Endothelial cell of umbilical vein (primary cell): Measurements from ENCODE around the gene EFCAB10. TPM values are rescaled to one million over a fixed set of nuclear protein-coding genes. Genes with fewer than 3 reads are reported as not detected.

Source experiments
- BruUV-seq: library from RNA; stranded (reverse); fragments of 400-500 nt; replicated peaks from 2 replicates; lab custom pipeline; 2021; lab: Mats Ljungman, UMichigan
- CTCF ChIA-PET: fragments of 300-600, 350-600 bp; sonication (Branson Sonifier 250); formaldehyde crosslinking; loops from one replicate; lab custom pipeline; 2021; ENCODE audit warnings: antibody characterized with exemption, inconsistent platforms; lab: Charles Lee
- POLR2A ChIA-PET: fragments of 300-600, 350-600 bp; sonication (Branson Sonifier 250); formaldehyde crosslinking; loops from one replicate; lab custom pipeline; 2021; ENCODE audit warnings: antibody characterized with exemption, inconsistent platforms; lab: Charles Lee
- DNase-seq: peaks from one replicate; pipeline ENCODE4 v3.0.0-alpha.2; 2011; ENCODE audit warnings: low read depth, low spot score
- FAIRE-seq: peaks from 2 replicates; lab custom pipeline; 2011; peaks lifted over from hg19 to GRCh38; lab: Jason Lieb, UNC
- H2AFZ ChIP-seq: 2 replicates; pipeline ENCODE4 v1.6.0; 2012; ENCODE audit warnings: low read depth, low read length, control low read depth, inconsistent platforms
- H3K27ac ChIP-seq: 2 replicates; pipeline ENCODE4 v1.5.1; 2011; ENCODE audit warnings: low read depth, mild to moderate bottlenecking, control low read depth, low read length, moderate library complexity; ENCODE audit not compliant: insufficient read depth
- H3K27me3 ChIP-seq, 2 experiments: 2 replicates each; pipeline versions ENCODE4 v1.6.0 to v1.6.1; 2011; ENCODE audit warnings: low read length in 2 of 2, mixed read lengths in 1 of 2; ENCODE audit not compliant: control insufficient read depth in 2 of 2, insufficient read depth in 2 of 2
- H3K36me3 ChIP-seq, 2 experiments: 2 replicates in 1 of 2; 3 replicates in 1 of 2; pipeline ENCODE4 v1.5.1; 2011; ENCODE audit warnings: low read length in 2 of 2, mild to moderate bottlenecking in 1 of 2, moderate library complexity in 1 of 2; ENCODE audit not compliant: control insufficient read depth in 2 of 2, insufficient read depth in 2 of 2; ENCODE audit errors: extremely low read depth in 1 of 2
- H3K4me1 ChIP-seq: 3 replicates; pipeline ENCODE4 v1.5.1; 2011; ENCODE audit warnings: mild to moderate bottlenecking, low read length; ENCODE audit not compliant: control insufficient read depth, insufficient read depth; ENCODE audit errors: extremely low read depth
- H3K4me2 ChIP-seq: 2 replicates; pipeline ENCODE4 v1.6.1; 2011; ENCODE audit warnings: low read length, control low read depth, mixed read lengths; ENCODE audit not compliant: insufficient read depth
- H3K4me3 ChIP-seq, 3 experiments: fragments of 200-600 bp in 1 of 3; sonication (generic), shearing (Covaris generic) in 1 of 3; replicated peaks in 1 of 3; 2 replicates each; pipeline ENCODE4 v1.5.1; 2011 to 2016; ENCODE audit warnings: control low read depth in 3 of 3, low read length in 3 of 3, mild to moderate bottlenecking in 2 of 3, inconsistent platforms in 1 of 3, low read depth in 1 of 3, moderate library complexity in 1 of 3; ENCODE audit not compliant: insufficient read depth in 1 of 3
- H3K79me2 ChIP-seq: 2 replicates; pipeline ENCODE4 v1.6.0; 2012; ENCODE audit warnings: low read length, inconsistent platforms; ENCODE audit not compliant: control insufficient read depth, insufficient read depth
- H3K9ac ChIP-seq: replicated peaks from 2 replicates; pipeline ENCODE3; 2011; ENCODE audit warnings: low read length, control low read depth; ENCODE audit not compliant: insufficient read depth; ENCODE audit errors: extremely low read depth
- H3K9me1 ChIP-seq: replicated peaks from 3 replicates; pipeline ENCODE4 v1.6.0; 2011; ENCODE audit warnings: mild to moderate bottlenecking, low read length; ENCODE audit not compliant: control insufficient read depth, insufficient read depth; ENCODE audit errors: extremely low read depth
- H3K9me3 ChIP-seq: replicated peaks from 2 replicates; pipeline ENCODE4 v1.5.1; 2012; ENCODE audit warnings: low read length, inconsistent platforms; ENCODE audit not compliant: control insufficient read depth, insufficient read depth
- H4K20me1 ChIP-seq: replicated peaks from 2 replicates; pipeline ENCODE3; 2011; ENCODE audit warnings: mild to moderate bottlenecking, low read length; ENCODE audit not compliant: control insufficient read depth, insufficient read depth; ENCODE audit errors: extremely low read depth
- EZH2 ChIP-seq: IDR thresholded peaks from 2 replicates; pipeline ENCODE4 v1.6.1; 2012; ENCODE audit warnings: borderline replicate concordance, low read depth, mild to moderate bottlenecking, moderate library complexity, low read length, inconsistent platforms; ENCODE audit not compliant: severe bottlenecking
- FOS ChIP-seq: IDR thresholded peaks from 2 replicates; pipeline ENCODE4 v1.6.1; 2011; ENCODE audit warnings: mild to moderate bottlenecking, low read length, moderate library complexity, borderline replicate concordance; ENCODE audit not compliant: insufficient read depth
- GATA2 ChIP-seq: IDR thresholded peaks from 2 replicates; pipeline ENCODE4 v1.7.0; 2011; ENCODE audit warnings: low read depth, mild to moderate bottlenecking, moderate library complexity, mixed read lengths, low read length; ENCODE audit not compliant: insufficient read length, insufficient read depth
- JUN ChIP-seq: IDR thresholded peaks from 2 replicates; pipeline ENCODE4 v1.6.1; 2011; ENCODE audit warnings: borderline replicate concordance, low read depth; ENCODE audit not compliant: insufficient read length, insufficient read depth
- MYC ChIP-seq: IDR thresholded peaks from one replicate; pipeline ENCODE4 v1.6.1; 2011; ENCODE audit warnings: mild to moderate bottlenecking, low read depth, low read length
- POLR2A ChIP-seq: IDR thresholded peaks from 2 replicates; pipeline ENCODE4 v1.6.1; 2012; ENCODE audit warnings: low read depth, mild to moderate bottlenecking, control low read depth, low read length
- POLR2AphosphoS5 ChIP-seq: IDR thresholded peaks from 2 replicates; pipeline ENCODE4 v1.6.1; 2012; ENCODE audit warnings: low read depth, mild to moderate bottlenecking, control low read depth, low read length, moderate library complexity; ENCODE audit not compliant: insufficient read depth
- dilution Hi-C: fragments of 300-500 bp; cut with MboI; formaldehyde crosslinking; loops from one replicate; pipeline ENCODE4 v1.15.0; 2019; ENCODE audit warnings: low sequenced_read_pairs; ENCODE audit not compliant: extremely low pct_ligation_motif_present
- intact Hi-C: fragments of 100-400 bp; cut with micrococcal nuclease; formaldehyde crosslinking; loops from one replicate; pipeline ENCODE4 v1.10.0; 2022
- polyA plus RNA-seq, 4 experiments: library from polyadenylated mRNA; depleted of rRNA in 3 of 4; stranded (reverse) in 3 of 4; unstranded in 1 of 4; fragments of >200 nt; gene quantifications; 2 replicates each; pipeline versions ENCODE4 v1.2.1 to v1.2.3, GENCODE V29; 2011 to 2012; ENCODE audit warnings: missing spikeins in 1 of 4
- total RNA-seq: library from RNA; stranded (reverse); gene quantifications from 2 replicates; pipeline ENCODE4 v1.2.3, GENCODE V29; 2021
- TF ChIP-seq, protein P1 (sequence below), 2 donors: IDR thresholded peaks; 1 replicate in 1 of 2; 2 replicates in 1 of 2; pipeline ENCODE4 v1.5.1; 2011; ENCODE audit warnings: low read length in 2 of 2, mild to moderate bottlenecking in 2 of 2, moderate library complexity in 2 of 2, control low read depth in 1 of 2, inconsistent platforms in 1 of 2, low read depth in 1 of 2; ENCODE audit not compliant: insufficient read depth in 1 of 2; ENCODE audit errors: extremely low read depth in 1 of 2
- TF ChIP-seq, protein P2 (sequence below): IDR thresholded peaks from 2 replicates; pipeline ENCODE4 v1.6.1; 2011; ENCODE audit not compliant: insufficient read depth, insufficient read length

EFCAB10 gene
- total and polyA plus RNA-seq, 2 donors (not counting 3 experiments of a cell fraction or from before 2014, with no cell fraction given): not detected

DNA sequence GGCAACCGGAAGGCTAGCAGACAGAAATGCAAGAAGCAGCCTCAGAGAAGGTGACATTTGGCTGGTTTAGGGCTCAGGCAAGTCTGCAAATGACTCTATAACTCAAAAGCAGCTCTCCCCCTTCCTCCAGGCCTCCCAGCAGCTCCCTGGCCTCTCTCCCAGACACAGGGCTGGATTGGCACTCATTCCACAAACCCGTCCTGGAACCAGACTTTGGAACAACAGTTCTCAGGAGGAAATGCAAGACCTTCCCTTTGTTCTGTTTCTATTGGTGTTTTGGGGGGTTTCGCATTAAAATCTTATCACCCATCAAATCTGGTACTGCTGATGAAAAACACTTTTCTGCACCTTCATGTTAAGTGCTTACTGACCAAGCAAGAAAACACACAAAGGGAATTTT lies 40.3 kb upstream of the EFCAB10 start:
- no peak overlapping the region for H2AFZ ChIP-seq
- no peak overlapping the region for H3K9ac ChIP-seq
- no peaks in the 10 kb centered on the region for H3K79me2 ChIP-seq
- DNase-seq: peak; percentile 21
- no peaks in the 10 kb centered on the region for H3K9me1 ChIP-seq
- intact Hi-C loops: no loop called here
- BruUV-seq: no TSS peak
- H3K4me3 ChIP-seq: no peak overlapping the region
- ChIA-PET CTCF (interaction anchor here (0.9 kb wide), 2 partner anchors 15 to 25 kb away, joined by 3 read pairs; no protein-coding TSS in a partner anchor), POLR2A (no interaction called here)
- TF ChIP-seq EZH2 (no peak), GATA2 (no peak), POLR2AphosphoS5 (no peak), MYC (no peak), POLR2A (no peak), JUN (no peak), FOS (no peak)
- TF ChIP-seq, protein P1, sequence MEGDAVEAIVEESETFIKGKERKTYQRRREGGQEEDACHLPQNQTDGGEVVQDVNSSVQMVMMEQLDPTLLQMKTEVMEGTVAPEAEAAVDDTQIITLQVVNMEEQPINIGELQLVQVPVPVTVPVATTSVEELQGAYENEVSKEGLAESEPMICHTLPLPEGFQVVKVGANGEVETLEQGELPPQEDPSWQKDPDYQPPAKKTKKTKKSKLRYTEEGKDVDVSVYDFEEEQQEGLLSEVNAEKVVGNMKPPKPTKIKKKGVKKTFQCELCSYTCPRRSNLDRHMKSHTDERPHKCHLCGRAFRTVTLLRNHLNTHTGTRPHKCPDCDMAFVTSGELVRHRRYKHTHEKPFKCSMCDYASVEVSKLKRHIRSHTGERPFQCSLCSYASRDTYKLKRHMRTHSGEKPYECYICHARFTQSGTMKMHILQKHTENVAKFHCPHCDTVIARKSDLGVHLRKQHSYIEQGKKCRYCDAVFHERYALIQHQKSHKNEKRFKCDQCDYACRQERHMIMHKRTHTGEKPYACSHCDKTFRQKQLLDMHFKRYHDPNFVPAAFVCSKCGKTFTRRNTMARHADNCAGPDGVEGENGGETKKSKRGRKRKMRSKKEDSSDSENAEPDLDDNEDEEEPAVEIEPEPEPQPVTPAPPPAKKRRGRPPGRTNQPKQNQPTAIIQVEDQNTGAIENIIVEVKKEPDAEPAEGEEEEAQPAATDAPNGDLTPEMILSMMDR (IDR thresholded peaks at IDR 0.05; ENCODE audit: extremely low read depth in 1 of 2, insufficient read depth in 1 of 2, low read depth in 1 of 2, low read length in 2 of 2): no peak
- TF ChIP-seq, protein P2, sequence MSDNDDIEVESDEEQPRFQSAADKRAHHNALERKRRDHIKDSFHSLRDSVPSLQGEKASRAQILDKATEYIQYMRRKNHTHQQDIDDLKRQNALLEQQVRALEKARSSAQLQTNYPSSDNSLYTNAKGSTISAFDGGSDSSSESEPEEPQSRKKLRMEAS: no peak
- H3K4me1 ChIP-seq: no peaks in the 10 kb centered on the region
- H3K27me3 ChIP-seq: no peaks in the 10 kb centered on the region
- H4K20me1 ChIP-seq: no peaks in the 10 kb centered on the region
- no peak overlapping the region for H3K27ac ChIP-seq
- H3K36me3 ChIP-seq: peaks cover 0 to 10% of the 10 kb centered on the region in 2 experiments
- dilution Hi-C loops: no loop called here
- H3K4me2 ChIP-seq: no peak overlapping the region
- H3K9me3 ChIP-seq: no peaks in the 10 kb centered on the region
- no peak for FAIRE-seq
